Mucosa of gallbladder (tissue), 1 donor: ENCODE data around the gene LYST. TPM values are rescaled to one million over a fixed set of nuclear protein-coding genes. Genes with fewer than 3 reads are reported as not detected.
"Not testable (repeated sequence)": the region's sequence is repeated elsewhere in the genome, so short reads cannot be mapped to it uniquely, and the experiment has no call there.

ENCODE experiments used
- DNase-seq: peaks from one replicate; pipeline ENCODE4 v3.0.0-alpha.2; 2020; ENCODE audit warnings: low spot score
- total RNA-seq: library from RNA; stranded (reverse); gene quantifications from one replicate; pipeline ENCODE4 v1.2.1, GENCODE V29; 2021
- donor health status: DM: no; HTN: no; CAD: no.

LYST gene
- total RNA-seq, 1 donor from 2014 or later: 20.1 TPM

GRCh38 chr1:235657269-235657668, 209.4 kb downstream of the LYST start:
- no peak for DNase-seq

GRCh38 chr1:235652364-235652763, 214.3 kb downstream of the LYST start:
- no peak for DNase-seq

- DNase-seq: no peak
Measured at GRCh38 chr1:235651170-235651806, 215.4 kb downstream of the LYST start.

- no peak for DNase-seq
Measured at GRCh38 chr1:235650341-235651169, 216.2 kb downstream of the LYST start.

- DNase-seq: no peak
Measured at GRCh38 chr1:235649368-235650163, 217.1 kb downstream of the LYST start, which contains the start of gene GNG4. GNG4 (minus strand) TSS chr1:235649784; CDS start chr1:235583838, 65,946 bp downstream.

- peak; percentile 37 for DNase-seq
Measured at GRCh38 chr1:235648954-235649367, 217.7 kb downstream of the LYST start.

GRCh38 chr1:235648407-235648907, 218.2 kb downstream of the LYST start:
- no peak for DNase-seq

GRCh38 chr1:235647537-235647936, 219.2 kb downstream of the LYST start:
- not testable (repeated sequence) for DNase-seq

- no peak for DNase-seq
Measured at GRCh38 chr1:235646463-235646862, 220.2 kb downstream of the LYST start.

- no peak for DNase-seq
Measured at GRCh38 chr1:235644693-235645305, 221.9 kb downstream of the LYST start.

GRCh38 chr1:235643837-235644692, 222.6 kb downstream of the LYST start:
- no peak for DNase-seq

- DNase-seq: no peak
Measured at GRCh38 chr1:235642943-235643371, 223.7 kb downstream of the LYST start.

- no peak for DNase-seq
Measured at GRCh38 chr1:235642011-235642942, 224.4 kb downstream of the LYST start.

GRCh38 chr1:235640580-235640979, 226.1 kb downstream of the LYST start:
- no peak for DNase-seq

GRCh38 chr1:235639226-235640205, 227.2 kb downstream of the LYST start:
- DNase-seq: no peak

- not testable (repeated sequence) for DNase-seq
Measured at GRCh38 chr1:235638612-235639011, 228.1 kb downstream of the LYST start.

GRCh38 chr1:235637756-235638534, 228.8 kb downstream of the LYST start:
- no peak for DNase-seq
